ENCODE results near the gene MTX3.

Gene MTX3

DNA sequence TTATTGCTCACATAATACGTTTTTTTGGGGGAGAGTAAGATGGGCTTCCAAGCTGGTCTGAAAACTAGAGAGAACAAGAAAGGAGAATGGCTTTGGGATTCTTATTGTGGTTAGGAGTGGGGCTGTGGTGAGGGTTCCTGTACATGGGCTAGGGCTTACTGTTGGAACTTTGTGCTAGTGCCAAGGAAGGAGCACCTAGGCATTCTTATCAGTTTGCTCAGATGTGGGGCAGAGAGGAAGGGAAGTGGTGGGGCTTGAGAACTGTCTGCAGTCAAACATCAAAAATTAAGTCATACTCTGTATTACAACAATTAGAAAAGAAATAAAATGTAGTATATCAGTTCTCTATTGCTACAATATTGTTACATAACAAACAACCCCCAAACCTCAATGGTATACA lies 40.0 kb upstream of the MTX3 start:
- WGBS: 80% methylated on average over 1 of the region's 1 CpG
- Histone ChIP-seq H3K23ac (ENCODE audit: low read length in 2 of 2) (no peak overlapping the region), H3K9ac (ENCODE audit: low read length) (no peak overlapping the region)

DNA sequence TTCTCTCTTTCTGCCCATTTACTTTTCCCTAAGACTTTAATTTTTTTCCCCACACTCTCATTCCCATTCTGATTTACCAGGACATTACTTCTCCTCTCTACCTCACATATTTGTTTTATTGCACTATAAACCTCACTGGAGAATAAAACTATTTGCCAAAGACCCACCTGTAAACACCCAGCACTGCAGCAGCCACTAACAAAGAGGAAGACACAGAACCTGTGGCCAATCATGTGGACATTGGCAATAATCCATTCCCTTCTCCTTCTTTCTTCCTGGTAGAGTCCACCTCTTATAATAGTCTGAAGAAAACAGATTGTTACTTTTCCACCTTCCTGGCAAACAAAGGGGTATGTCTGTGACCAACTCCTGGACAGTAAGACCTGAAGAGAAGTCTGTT lies 35.8 kb upstream of the MTX3 start:
- no peak overlapping the region for H3K14ac ChIP-seq (ENCODE audit: low read length in 2 of 2)
- no peak overlapping the region for H2AFZ ChIP-seq (ENCODE audit: low read depth, low read length)
- no peak overlapping the region for H3K27ac ChIP-seq (ENCODE audit: low read length, poor library complexity, severe bottlenecking)
- H3K4ac ChIP-seq (ENCODE audit: low read depth in 1 of 2, low read length in 2 of 2): no peak overlapping the region
- H2BK120ac ChIP-seq (ENCODE audit: low read depth, low read length): no peak overlapping the region
- H4K91ac ChIP-seq (ENCODE audit: low read length): no peak overlapping the region
- H3K27me3 ChIP-seq (ENCODE audit: control insufficient read depth in 1 of 2, insufficient read depth in 1 of 2, low read length in 2 of 2): peaks cover 4 to 16% of the 10 kb centered on the region in 2 experiments
- H3K4me3 ChIP-seq (ENCODE audit: insufficient read depth in 1 of 2, low read depth in 1 of 2, low read length in 2 of 2): no peak overlapping the region
- H3K23ac ChIP-seq (ENCODE audit: low read length in 2 of 2): no peak overlapping the region
- H3K79me1 ChIP-seq (replicated peaks; ENCODE audit: low read length, poor library complexity, severe bottlenecking): no peaks in the 10 kb centered on the region
- no peaks in the 10 kb centered on the region for H3K9me3 ChIP-seq (ENCODE audit: control insufficient read depth, low read length)
- H2AK5ac ChIP-seq (ENCODE audit: low read length, severe bottlenecking): no peak overlapping the region
- no peaks in the 10 kb centered on the region for H3K36me3 ChIP-seq (ENCODE audit: control insufficient read depth in 1 of 2, insufficient read depth in 2 of 2, low read depth in 1 of 2, low read length in 2 of 2)
- H2BK12ac ChIP-seq (ENCODE audit: low read length in 2 of 2): no peak overlapping the region
- no peaks in the 10 kb centered on the region for H3K4me1 ChIP-seq (ENCODE audit: control insufficient read depth, insufficient read depth, low read depth, low read length)
- no peak overlapping the region for H2BK15ac ChIP-seq (ENCODE audit: low read depth, poor library complexity, severe bottlenecking)
- H3K18ac ChIP-seq (ENCODE audit: low read depth in 1 of 2, low read length in 2 of 2): no peak overlapping the region
- no peak overlapping the region for H2BK5ac ChIP-seq (ENCODE audit: low read depth, low read length, poor library complexity, severe bottlenecking)
- no peak overlapping the region for H3K9ac ChIP-seq (ENCODE audit: low read length)
- no peak overlapping the region for H3K4me2 ChIP-seq (ENCODE audit: low read length, poor library complexity, severe bottlenecking)
- no peak for DNase-seq
- no peak overlapping the region for H4K8ac ChIP-seq (ENCODE audit: low read length)

More for the DNA sequence above, 40.0 kb upstream of the MTX3 start:
- no peak overlapping the region for H2BK15ac ChIP-seq (ENCODE audit: low read depth, poor library complexity, severe bottlenecking)
- no peak overlapping the region for H3K14ac ChIP-seq (ENCODE audit: low read length in 2 of 2)
- H3K4ac ChIP-seq (ENCODE audit: low read depth in 1 of 2, low read length in 2 of 2): no peak overlapping the region
- no peak overlapping the region for H3K4me2 ChIP-seq (ENCODE audit: low read length, poor library complexity, severe bottlenecking)
- no peaks in the 10 kb centered on the region for H3K9me3 ChIP-seq (ENCODE audit: control insufficient read depth, low read length)
- H3K18ac ChIP-seq (ENCODE audit: low read depth in 1 of 2, low read length in 2 of 2): no peak overlapping the region
- H2BK12ac ChIP-seq (ENCODE audit: low read length in 2 of 2): no peak overlapping the region
- no peaks in the 10 kb centered on the region for H3K79me1 ChIP-seq (replicated peaks; ENCODE audit: low read length, poor library complexity, severe bottlenecking)
- H2AK5ac ChIP-seq (ENCODE audit: low read length, severe bottlenecking): no peak overlapping the region
- peaks cover 7% of the 10 kb centered on the region for H3K4me1 ChIP-seq (ENCODE audit: control insufficient read depth, insufficient read depth, low read depth, low read length)
- DNase-seq: no peak
- no peak overlapping the region for H3K27ac ChIP-seq (ENCODE audit: low read length, poor library complexity, severe bottlenecking)
- no peak overlapping the region for H3K4me3 ChIP-seq (ENCODE audit: insufficient read depth in 1 of 2, low read depth in 1 of 2, low read length in 2 of 2)
- H3K36me3 ChIP-seq (ENCODE audit: control insufficient read depth in 1 of 2, insufficient read depth in 2 of 2, low read depth in 1 of 2, low read length in 2 of 2): no peaks in the 10 kb centered on the region
- H3K27me3 ChIP-seq (ENCODE audit: control insufficient read depth in 1 of 2, insufficient read depth in 1 of 2, low read length in 2 of 2): peaks cover 42 to 50% of the 10 kb centered on the region in 2 experiments
- H2BK120ac ChIP-seq (ENCODE audit: low read depth, low read length): no peak overlapping the region
- H2AFZ ChIP-seq (ENCODE audit: low read depth, low read length): no peak overlapping the region
- no peak overlapping the region for H2BK5ac ChIP-seq (ENCODE audit: low read depth, low read length, poor library complexity, severe bottlenecking)
- H4K91ac ChIP-seq (ENCODE audit: low read length): no peak overlapping the region
- no peak overlapping the region for H4K8ac ChIP-seq (ENCODE audit: low read length)

DNA sequence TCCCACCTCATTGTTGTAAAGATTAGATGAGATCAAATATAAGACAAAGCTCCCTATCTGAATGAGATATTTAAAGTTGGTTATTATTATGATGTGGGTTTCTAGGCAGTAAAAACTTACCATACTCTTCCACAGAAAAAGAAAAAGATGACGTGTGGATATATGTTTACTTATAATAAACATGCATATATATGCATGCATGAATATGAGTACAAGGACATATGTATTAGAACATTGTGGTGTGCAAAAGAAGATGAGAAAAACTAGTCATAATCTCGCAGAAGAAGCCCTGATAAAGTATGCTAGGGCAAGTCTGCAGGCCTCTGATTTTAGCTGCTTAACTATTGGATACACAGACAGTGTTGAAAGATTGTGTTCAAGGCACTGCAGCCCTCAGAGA lies 34.0 kb upstream of the MTX3 start:
- Histone ChIP-seq H3K27ac (ENCODE audit: low read length, poor library complexity, severe bottlenecking) (no peak overlapping the region), H2BK120ac (ENCODE audit: low read depth, low read length) (no peak overlapping the region), H3K9me3 (ENCODE audit: control insufficient read depth, low read length) (no peaks in the 10 kb centered on the region), H2BK5ac (ENCODE audit: low read depth, low read length, poor library complexity, severe bottlenecking) (no peak overlapping the region), H3K36me3 (ENCODE audit: control insufficient read depth in 1 of 2, insufficient read depth in 2 of 2, low read depth in 1 of 2, low read length in 2 of 2) (no peaks in the 10 kb centered on the region), H2BK15ac (ENCODE audit: low read depth, poor library complexity, severe bottlenecking) (no peak overlapping the region), H3K9ac (ENCODE audit: low read length) (no peak overlapping the region), H3K79me1 (replicated peaks; ENCODE audit: low read length, poor library complexity, severe bottlenecking) (no peaks in the 10 kb centered on the region), H2AK5ac (ENCODE audit: low read length, severe bottlenecking) (no peak overlapping the region), H4K91ac (ENCODE audit: low read length) (no peak overlapping the region), H3K23ac (ENCODE audit: low read length in 2 of 2) (no peak overlapping the region), H3K4me1 (ENCODE audit: control insufficient read depth, insufficient read depth, low read depth, low read length) (no peaks in the 10 kb centered on the region), H3K14ac (ENCODE audit: low read length in 2 of 2) (no peak overlapping the region), H3K18ac (ENCODE audit: low read depth in 1 of 2, low read length in 2 of 2) (no peak overlapping the region), H2AFZ (ENCODE audit: low read depth, low read length) (no peak overlapping the region), H3K27me3 (ENCODE audit: control insufficient read depth in 1 of 2, insufficient read depth in 1 of 2, low read length in 2 of 2) (peaks cover 0 to 16% of the 10 kb centered on the region in 2 experiments), H3K4ac (ENCODE audit: low read depth in 1 of 2, low read length in 2 of 2) (no peak overlapping the region), H3K4me3 (ENCODE audit: insufficient read depth in 1 of 2, low read depth in 1 of 2, low read length in 2 of 2) (no peak overlapping the region), H4K8ac (ENCODE audit: low read length) (no peak overlapping the region), H3K4me2 (ENCODE audit: low read length, poor library complexity, severe bottlenecking) (no peak overlapping the region), H2BK12ac (ENCODE audit: low read length in 2 of 2) (no peak overlapping the region)
- DNase-seq: no peak
- 82% methylated on average over 1 of the region's 2 CpGs for WGBS

GRCh38 chr5:80010754-80011392 lies 19.8 kb upstream of the MTX3 start:
- no peak overlapping the region for H3K4ac ChIP-seq (ENCODE audit: low read depth in 1 of 2, low read length in 2 of 2)

More at GRCh38 chr5:80010754-80011392, 19.8 kb upstream of the MTX3 start:
- Histone ChIP-seq H2AK5ac (ENCODE audit: low read length, severe bottlenecking) (no peak overlapping the region), H3K79me1 (replicated peaks; ENCODE audit: low read length, poor library complexity, severe bottlenecking) (no peaks in the 10 kb centered on the region), H3K14ac (ENCODE audit: low read length in 2 of 2) (no peak overlapping the region), H3K4me3 (ENCODE audit: insufficient read depth in 1 of 2, low read depth in 1 of 2, low read length in 2 of 2) (no peak overlapping the region), H3K36me3 (ENCODE audit: control insufficient read depth in 1 of 2, insufficient read depth in 2 of 2, low read depth in 1 of 2, low read length in 2 of 2) (no peaks in the 10 kb centered on the region), H3K27me3 (ENCODE audit: control insufficient read depth in 1 of 2, insufficient read depth in 1 of 2, low read length in 2 of 2) (no peaks in the 10 kb centered on the region), H3K27ac (ENCODE audit: low read length, poor library complexity, severe bottlenecking) (no peak overlapping the region), H2AFZ (ENCODE audit: low read depth, low read length) (no peak overlapping the region), H3K23ac (ENCODE audit: low read length in 2 of 2) (no peak overlapping the region), H2BK120ac (ENCODE audit: low read depth, low read length) (no peak overlapping the region), H3K18ac (ENCODE audit: low read depth in 1 of 2, low read length in 2 of 2) (no peak overlapping the region), H2BK5ac (ENCODE audit: low read depth, low read length, poor library complexity, severe bottlenecking) (no peak overlapping the region), H4K91ac (ENCODE audit: low read length) (no peak overlapping the region), H3K9me3 (ENCODE audit: control insufficient read depth, low read length) (no peaks in the 10 kb centered on the region), H3K4me2 (ENCODE audit: low read length, poor library complexity, severe bottlenecking) (no peak overlapping the region), H3K4me1 (ENCODE audit: control insufficient read depth, insufficient read depth, low read depth, low read length) (no peaks in the 10 kb centered on the region), H2BK12ac (ENCODE audit: low read length in 2 of 2) (no peak overlapping the region), H3K9ac (ENCODE audit: low read length) (no peak overlapping the region), H4K8ac (ENCODE audit: low read length) (no peak overlapping the region), H2BK15ac (ENCODE audit: low read depth, poor library complexity, severe bottlenecking) (no peak overlapping the region)
- no peak for DNase-seq
- WGBS: 82% methylated on average over 5 of the region's 5 CpGs

All from mesenchymal stem cell (in vitro differentiated cells and primary cell).